Vein endothelial cell (primary cell): ENCODE data around the gene TPST2. TPM values are rescaled to one million over a fixed set of nuclear protein-coding genes. Genes with fewer than 3 reads are reported as not detected.
A peak's percentile ranks its signal among the peaks of the same experiment; 100 is the strongest.

Experiments
- small RNA-seq: library from RNA; depleted of rRNA; stranded (forward); fragments of <200 nt; gene quantifications from one replicate; pipeline ENCODE3, GENCODE V24; 2012
- total RNA-seq: library from RNA; depleted of rRNA; stranded (reverse); fragments of >200 nt; gene quantifications from 2 replicates; pipeline ENCODE4 v1.2.3, GENCODE V29; 2012

TPST2 gene
- 63.7 and 68.9 TPM in 2 replicates for total RNA-seq

GRCh38 chr22:26589845-26590736 is at the start of gene TPST2:
TSS of gene TPST2 (minus strand) at chr22:26590132. CDS start at chr22:26541630, 48,502 bp downstream.

GRCh38 chr22:26621663-26622062 is 31.7 kb upstream of the TPST2 start, which contains the start of gene CRYBA4:
TSS of gene CRYBA4 (plus strand) at chr22:26621963. CDS start at chr22:26622597, 634 bp downstream.

GRCh38 chr22:26617271-26618199 is 27.6 kb upstream of the TPST2 start, which contains the start of gene CRYBB1:
TSS of gene CRYBB1 (minus strand) at chr22:26618027. CDS start at chr22:26616319, 1,708 bp downstream.

GRCh38 chr22:26512149-26512793 is 77.7 kb downstream of the TPST2 start, which contains the start of gene TFIP11:
TSS of gene TFIP11 (minus strand) at chr22:26512473. CDS start at chr22:26510272, 2,201 bp downstream.

GRCh38 chr22:26483439-26484359 is 106.2 kb downstream of the TPST2 start, which contains the start of the genes HPS4 and SRRD:
TSS of gene HPS4 (minus strand) at chr22:26483783. CDS start at chr22:26481762, 2,021 bp downstream.
TSS of gene SRRD (plus strand) at chr22:26483877. CDS start at chr22:26483891, 14 bp downstream.

Small RNAs within 50 kb of the gene (small RNA-seq; reads per million reads assigned to genes)
- gene MIR548J = 6.8 reads per million, percentile 94 among the genes with 10 or more reads in this experiment

Other genes starting within 250 kb of the TPST2 start
- gene ASPHD2, start 160.9 kb downstream of the TPST2 start, total RNA-seq = 4.2 and 5.3 TPM in 2 replicates
- gene HPS4, start 106.3 kb downstream of the TPST2 start, total RNA-seq = 26.1 and 32.2 TPM in 2 replicates
- 21.9 and 26.2 TPM in 2 replicates for gene SRRD, start 106.3 kb downstream of the TPST2 start, total RNA-seq
- gene TFIP11, start 77.7 kb downstream of the TPST2 start, total RNA-seq = 39.9 and 40.2 TPM in 2 replicates
- not detected in 2 replicates for gene CRYBB1, start 27.9 kb upstream of the TPST2 start, total RNA-seq
- gene CRYBA4, start 31.8 kb upstream of the TPST2 start, total RNA-seq = not detected in 2 replicates
- gene MIAT, start 67.5 kb upstream of the TPST2 start, total RNA-seq = 0.33 and 0.48 TPM in 2 replicates